GM23338 (cell line): ENCODE data around the gene TMEM62. TPM values are rescaled to one million over a fixed set of nuclear protein-coding genes. Genes with fewer than 3 reads are reported as not detected.

ENCODE experiments used
- ATAC-seq: fragments of 200-7000 bp; cut with Tn5 transposase; 3 replicates; pipeline ENCODE4 v1.9.1; 2020
- DNase-seq: peaks from one replicate; pipeline ENCODE4 v3.0.0-alpha.2; 2015; ENCODE audit warnings: low spot score
- H2AFZ ChIP-seq: fragments of 200-600 bp; sonication (generic); 2 replicates; pipeline ENCODE4 v1.8.0; 2016; ENCODE audit warnings: antibody characterized with exemption, mild to moderate bottlenecking, moderate library complexity
- H3F3A ChIP-seq: fragments of 200-600 bp; sonication (generic); replicated peaks from 2 replicates; pipeline ENCODE4 v1.8.0; 2017; ENCODE audit warnings: antibody characterized with exemption, mixed run types, low read depth
- H3K27ac ChIP-seq: fragments of 200-600 bp; sonication (generic); 2 replicates; pipeline ENCODE4 v1.6.1; 2016; ENCODE audit warnings: low read depth
- H3K27me3 ChIP-seq: fragments of 200-600 bp; sonication (generic); 2 replicates; pipeline ENCODE4 v1.8.0; 2016; ENCODE audit warnings: mild to moderate bottlenecking, mixed run types, moderate library complexity; ENCODE audit not compliant: insufficient read depth
- H3K36me3 ChIP-seq: fragments of 200-600 bp; sonication (generic); 2 replicates; pipeline ENCODE4 v1.8.0; 2016; ENCODE audit warnings: mild to moderate bottlenecking; ENCODE audit not compliant: insufficient read depth
- H3K4me1 ChIP-seq: fragments of 200-600 bp; sonication (generic); 2 replicates; pipeline ENCODE4 v1.8.0; 2016; ENCODE audit warnings: mild to moderate bottlenecking, moderate library complexity; ENCODE audit not compliant: insufficient read depth
- H3K4me2 ChIP-seq: fragments of 200-600 bp; sonication (generic); 2 replicates; pipeline ENCODE4 v1.7.1; 2017; ENCODE audit warnings: mixed run types
- H3K4me3 ChIP-seq: fragments of 200-600 bp; sonication (generic); 2 replicates; pipeline ENCODE4 v1.6.1; 2016; ENCODE audit warnings: mixed run types
- H3K79me2 ChIP-seq: fragments of 200-600 bp; sonication (generic); replicated peaks from 2 replicates; pipeline ENCODE4 v1.8.0; 2017; ENCODE audit warnings: mild to moderate bottlenecking; ENCODE audit not compliant: insufficient read depth
- H3K9me2 ChIP-seq: fragments of 200-600 bp; sonication (generic); 2 replicates; pipeline ENCODE4 v1.8.0; 2017; ENCODE audit not compliant: insufficient read depth
- H4K20me1 ChIP-seq: fragments of 200-600 bp; sonication (generic); replicated peaks from 2 replicates; pipeline ENCODE4 v1.8.0; 2017; ENCODE audit warnings: mild to moderate bottlenecking; ENCODE audit not compliant: insufficient read depth
- H3K27ac Mint-ChIP-seq: 2 replicates; pipeline ENCODE4 v1.8.0; 2020; ENCODE audit warnings: inconsistent platforms, mild to moderate bottlenecking, moderate library complexity, mixed read lengths
- H3K27me3 Mint-ChIP-seq: 3 replicates; pipeline ENCODE4 v1.8.0; 2022; ENCODE audit warnings: low read depth, mild to moderate bottlenecking, moderate library complexity, mixed read lengths, inconsistent platforms; ENCODE audit not compliant: insufficient read depth, poor library complexity
- H3K36me3 Mint-ChIP-seq: 3 replicates; pipeline ENCODE4 v1.8.0; 2021; ENCODE audit warnings: low read depth, mild to moderate bottlenecking, inconsistent platforms, moderate library complexity, mixed read lengths
- H3K4me1 Mint-ChIP-seq: 3 replicates; pipeline ENCODE4 v1.8.0; 2020; ENCODE audit warnings: mild to moderate bottlenecking, inconsistent platforms, mixed read lengths
- H3K4me3 Mint-ChIP-seq: 3 replicates; pipeline ENCODE4 v1.8.0; 2021; ENCODE audit warnings: moderate library complexity, mild to moderate bottlenecking, inconsistent platforms, mixed read lengths
- H3K9me3 Mint-ChIP-seq: 3 replicates; pipeline ENCODE4 v1.8.0; 2020; ENCODE audit warnings: moderate library complexity, mild to moderate bottlenecking, inconsistent platforms, mixed read lengths
- CREB1 ChIP-seq: fragments of 250-450 bp; sonication (Bioruptor Pico); IDR thresholded peaks from 2 replicates; pipeline ENCODE4 v1.5.0; 2020; ENCODE audit warnings: low read depth, mild to moderate bottlenecking, moderate library complexity
- ETS1 ChIP-seq: IDR thresholded peaks from 2 replicates; pipeline ENCODE4 v1.6.1; 2016; ENCODE audit warnings: antibody characterized with exemption
- EZH2 ChIP-seq: fragments of 200-600 bp; sonication (generic); IDR thresholded peaks from one replicate; pipeline ENCODE4 v1.8.0; 2017; ENCODE audit warnings: antibody characterized with exemption, mild to moderate bottlenecking, low read depth; ENCODE audit not compliant: unreplicated experiment
- JUNB ChIP-seq: IDR thresholded peaks from one replicate; pipeline ENCODE4 v1.6.1; 2016; ENCODE audit warnings: antibody characterized with exemption; ENCODE audit not compliant: unreplicated experiment
- NANOG ChIP-seq: IDR thresholded peaks from 2 replicates; pipeline ENCODE4 v1.6.1; 2016; ENCODE audit warnings: antibody characterized with exemption, borderline replicate concordance
- POLR2AphosphoS5 ChIP-seq: IDR thresholded peaks from 2 replicates; pipeline ENCODE4 v1.6.1; 2016; ENCODE audit warnings: antibody characterized with exemption, low read depth
- ZNF114 ChIP-seq: fragments of 250-450 bp; sonication (Bioruptor Pico); IDR thresholded peaks from 2 replicates; pipeline ENCODE4 v1.5.0; 2020; ENCODE audit warnings: mild to moderate bottlenecking, moderate library complexity
- ZNF331 ChIP-seq: fragments of 250-450 bp; sonication (Bioruptor Pico); IDR thresholded peaks from 2 replicates; pipeline ENCODE4 v1.5.0; 2020; ENCODE audit warnings: low read depth, mild to moderate bottlenecking, moderate library complexity
- polyA plus RNA-seq: library from polyadenylated mRNA; unstranded; fragments of >200 nt; fragmentation: Nextera tagmentation; extraction: Ambion mirVana; gene quantifications from 2 replicates; pipeline ENCODE4 v1.2.1, GENCODE V29; 2016
- total RNA-seq: library from RNA; depleted of rRNA; stranded (reverse); fragments of >200 nt; shearing (Covaris generic); gene quantifications from 2 replicates; pipeline ENCODE4 v1.2.3, GENCODE V29; 2014
- TF ChIP-seq, protein P1 (sequence below): fragments of 250-450 bp; sonication (Bioruptor Pico); IDR thresholded peaks from 2 replicates; pipeline ENCODE4 v1.5.0; 2020; ENCODE audit warnings: mild to moderate bottlenecking, moderate library complexity

TMEM62 gene
- total and polyA plus RNA-seq, 2 experiments from 2014 or later: 3.4 to 14.3 TPM

- Histone ChIP-seq H3K4me1 (no peaks in the 10 kb centered on the region), H3K27ac (no peak overlapping the region), H3F3A (no peaks in the 10 kb centered on the region), H3K27me3 (no peaks in the 10 kb centered on the region), H3K79me2 (no peaks in the 10 kb centered on the region), H3K36me3 (no peaks in the 10 kb centered on the region), H3K4me3 (no peak overlapping the region), H3K4me2 (no peak overlapping the region), H2AFZ (no peak overlapping the region), H3K9me2 (no peaks in the 10 kb centered on the region; the same call in 1 of the 2 replicates), H4K20me1 (no peaks in the 10 kb centered on the region)
- Mint-ChIP-seq H3K27me3 (peaks cover 4% of the 10 kb centered on the region), H3K27ac (no peak overlapping the region), H3K4me3 (no peak overlapping the region), H3K36me3 (no peaks in the 10 kb centered on the region), H3K4me1 (no peaks in the 10 kb centered on the region), H3K9me3 (no peaks in the 10 kb centered on the region)
- DNase-seq (no peak), ATAC-seq (no peak)
- no peak for TF ChIP-seq ETS1
- no peak for TF ChIP-seq CREB1 (CRISPR knock-in tag)
- TF ChIP-seq NANOG: no peak
- no peak for TF ChIP-seq JUNB
- TF ChIP-seq ZNF331 (CRISPR knock-in tag): no peak
- TF ChIP-seq POLR2AphosphoS5: no peak
- no peak for TF ChIP-seq EZH2
- TF ChIP-seq, protein P1, sequence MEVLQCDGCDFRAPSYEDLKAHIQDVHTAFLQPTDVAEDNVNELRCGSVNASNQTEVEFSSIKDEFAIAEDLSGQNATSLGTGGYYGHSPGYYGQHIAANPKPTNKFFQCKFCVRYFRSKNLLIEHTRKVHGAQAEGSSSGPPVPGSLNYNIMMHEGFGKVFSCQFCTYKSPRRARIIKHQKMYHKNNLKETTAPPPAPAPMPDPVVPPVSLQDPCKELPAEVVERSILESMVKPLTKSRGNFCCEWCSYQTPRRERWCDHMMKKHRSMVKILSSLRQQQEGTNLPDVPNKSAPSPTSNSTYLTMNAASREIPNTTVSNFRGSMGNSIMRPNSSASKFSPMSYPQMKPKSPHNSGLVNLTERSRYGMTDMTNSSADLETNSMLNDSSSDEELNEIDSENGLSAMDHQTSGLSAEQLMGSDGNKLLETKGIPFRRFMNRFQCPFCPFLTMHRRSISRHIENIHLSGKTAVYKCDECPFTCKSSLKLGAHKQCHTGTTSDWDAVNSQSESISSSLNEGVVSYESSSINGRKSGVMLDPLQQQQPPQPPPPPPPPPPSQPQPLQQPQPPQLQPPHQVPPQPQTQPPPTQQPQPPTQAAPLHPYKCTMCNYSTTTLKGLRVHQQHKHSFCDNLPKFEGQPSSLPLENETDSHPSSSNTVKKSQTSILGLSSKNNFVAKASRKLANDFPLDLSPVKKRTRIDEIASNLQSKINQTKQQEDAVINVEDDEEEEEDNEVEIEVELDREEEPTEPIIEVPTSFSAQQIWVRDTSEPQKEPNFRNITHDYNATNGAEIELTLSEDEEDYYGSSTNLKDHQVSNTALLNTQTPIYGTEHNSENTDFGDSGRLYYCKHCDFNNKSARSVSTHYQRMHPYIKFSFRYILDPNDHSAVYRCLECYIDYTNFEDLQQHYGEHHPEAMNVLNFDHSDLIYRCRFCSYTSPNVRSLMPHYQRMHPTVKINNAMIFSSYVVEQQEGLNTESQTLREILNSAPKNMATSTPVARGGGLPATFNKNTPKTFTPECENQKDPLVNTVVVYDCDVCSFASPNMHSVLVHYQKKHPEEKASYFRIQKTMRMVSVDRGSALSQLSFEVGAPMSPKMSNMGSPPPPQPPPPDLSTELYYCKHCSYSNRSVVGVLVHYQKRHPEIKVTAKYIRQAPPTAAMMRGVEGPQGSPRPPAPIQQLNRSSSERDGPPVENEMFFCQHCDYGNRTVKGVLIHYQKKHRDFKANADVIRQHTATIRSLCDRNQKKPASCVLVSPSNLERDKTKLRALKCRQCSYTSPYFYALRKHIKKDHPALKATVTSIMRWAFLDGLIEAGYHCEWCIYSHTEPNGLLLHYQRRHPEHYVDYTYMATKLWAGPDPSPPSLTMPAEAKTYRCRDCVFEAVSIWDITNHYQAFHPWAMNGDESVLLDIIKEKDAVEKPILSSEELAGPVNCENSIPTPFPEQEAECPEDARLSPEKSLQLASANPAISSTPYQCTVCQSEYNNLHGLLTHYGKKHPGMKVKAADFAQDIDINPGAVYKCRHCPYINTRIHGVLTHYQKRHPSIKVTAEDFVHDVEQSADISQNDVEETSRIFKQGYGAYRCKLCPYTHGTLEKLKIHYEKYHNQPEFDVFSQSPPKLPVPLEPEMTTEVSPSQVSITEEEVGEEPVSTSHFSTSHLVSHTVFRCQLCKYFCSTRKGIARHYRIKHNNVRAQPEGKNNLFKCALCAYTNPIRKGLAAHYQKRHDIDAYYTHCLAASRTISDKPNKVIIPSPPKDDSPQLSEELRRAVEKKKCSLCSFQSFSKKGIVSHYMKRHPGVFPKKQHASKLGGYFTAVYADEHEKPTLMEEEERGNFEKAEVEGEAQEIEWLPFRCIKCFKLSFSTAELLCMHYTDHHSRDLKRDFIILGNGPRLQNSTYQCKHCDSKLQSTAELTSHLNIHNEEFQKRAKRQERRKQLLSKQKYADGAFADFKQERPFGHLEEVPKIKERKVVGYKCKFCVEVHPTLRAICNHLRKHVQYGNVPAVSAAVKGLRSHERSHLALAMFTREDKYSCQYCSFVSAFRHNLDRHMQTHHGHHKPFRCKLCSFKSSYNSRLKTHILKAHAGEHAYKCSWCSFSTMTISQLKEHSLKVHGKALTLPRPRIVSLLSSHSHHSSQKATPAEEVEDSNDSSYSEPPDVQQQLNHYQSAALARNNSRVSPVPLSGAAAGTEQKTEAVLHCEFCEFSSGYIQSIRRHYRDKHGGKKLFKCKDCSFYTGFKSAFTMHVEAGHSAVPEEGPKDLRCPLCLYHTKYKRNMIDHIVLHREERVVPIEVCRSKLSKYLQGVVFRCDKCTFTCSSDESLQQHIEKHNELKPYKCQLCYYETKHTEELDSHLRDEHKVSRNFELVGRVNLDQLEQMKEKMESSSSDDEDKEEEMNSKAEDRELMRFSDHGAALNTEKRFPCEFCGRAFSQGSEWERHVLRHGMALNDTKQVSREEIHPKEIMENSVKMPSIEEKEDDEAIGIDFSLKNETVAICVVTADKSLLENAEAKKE (CRISPR knock-in tag): no peak
- TF ChIP-seq ZNF114 (CRISPR knock-in tag): no peak
Observed at GRCh38 chr15:43111354-43111753, 22.0 kb upstream of the TMEM62 start.
